Urinary bladder (tissue), 4 donors: Measurements from ENCODE around the gene LRRC57. TPM values are rescaled to one million over a fixed set of nuclear protein-coding genes. Genes with fewer than 3 reads are reported as not detected.
"Not testable (repeated sequence)": the region's sequence is repeated elsewhere in the genome, so short reads cannot be mapped to it uniquely, and the experiment has no call there.

Experiments used
- DNase-seq: peaks from one replicate; pipeline ENCODE4 v3.0.0-alpha.2; 2015; ENCODE audit errors: extremely low spot score
- H3K27ac ChIP-seq: one replicate; pipeline ENCODE4 v1.5.1; 2013; ENCODE audit warnings: low read depth, mild to moderate bottlenecking, moderate library complexity
- H3K36me3 ChIP-seq: one replicate; pipeline ENCODE4 v1.6.1; 2013; ENCODE audit warnings: mild to moderate bottlenecking, moderate library complexity; ENCODE audit not compliant: insufficient read depth
- H3K4me1 ChIP-seq: one replicate; pipeline ENCODE4 v1.6.1; 2013; ENCODE audit warnings: mild to moderate bottlenecking, moderate library complexity; ENCODE audit not compliant: insufficient read depth
- H3K4me3 ChIP-seq: one replicate; pipeline ENCODE4 v1.5.1; 2013; ENCODE audit warnings: low read depth, low read length
- WGBS: extraction: QIAGEN DNeasy Blood & Tissue Kit; methylation state at CpG from one replicate; pipeline ENCODE4 v1.1.7; 2013; 5-methylcytosine and 5-hydroxymethylcytosine counted together
- polyA plus RNA-seq: library from polyadenylated mRNA; stranded (reverse); fragments of 200-250 nt; gene quantifications from one replicate; pipeline ENCODE4 v1.2.3, GENCODE V29; 2013
- total RNA-seq: library from RNA; depleted of rRNA; stranded (reverse); fragments of >200 nt; gene quantifications from one replicate; pipeline ENCODE4 v1.2.3, GENCODE V29; 2014
- donor health status: healthy with polysubstance abuse.
- donor health status: healthy.

The LRRC57 gene
- total and polyA plus RNA-seq, 2 donors: 10.2 to 20.7 TPM

- DNase-seq: no peak
- 73% methylated on average over 1 of the region's 1 CpG for WGBS
- Histone ChIP-seq H3K4me3 (no peak overlapping the region), H3K27ac (no peak overlapping the region), H3K4me1 (no peaks in the 10 kb centered on the region), H3K36me3 (no peaks in the 10 kb centered on the region)
These were observed 28.2 kb upstream of the LRRC57 start for GRCh38 chr15:42576776-42577175.

- WGBS: 7% methylated on average over 16 of the region's 16 CpGs
- Histone ChIP-seq H3K4me1 (no peaks in the 10 kb centered on the region), H3K4me3 (peak overlapping the region; percentile 79), H3K36me3 (no peaks in the 10 kb centered on the region), H3K27ac (peak overlapping the region; percentile 87)
- DNase-seq: no peak
These were observed 27.5 kb upstream of the LRRC57 start for GRCh38 chr15:42576040-42576594.

- H3K4me3 ChIP-seq: peak within 1 kb of the TSS; percentile 79
- no peaks in the 10 kb centered on the region for H3K4me1 ChIP-seq
- H3K36me3 ChIP-seq: no peaks in the 10 kb centered on the region
- peak; percentile 94 for DNase-seq
- WGBS: under 1% methylated on average over 95 of the region's 95 CpGs
- H3K27ac ChIP-seq: peak within 1 kb of the TSS; percentile 87
These were observed 26.8 kb upstream of the LRRC57 start, which contains the start of gene STARD9 for GRCh38 chr15:42575188-42576039. STARD9 (plus strand) TSS chr15:42575606; CDS start chr15:42575716, 110 bp downstream.

GRCh38 chr15:42558739-42559138 lies 10.1 kb upstream of the LRRC57 start:
- Histone ChIP-seq H3K4me1 (no peaks in the 10 kb centered on the region), H3K4me3 (no peak overlapping the region), H3K27ac (no peak overlapping the region), H3K36me3 (peaks cover 2% of the 10 kb centered on the region)
- WGBS: 97% methylated on average over 3 of the region's 3 CpGs
- DNase-seq: no peak

- not testable (repeated sequence) for H3K4me1 ChIP-seq, H3K4me3 ChIP-seq, H3K27ac ChIP-seq, DNase-seq, H3K36me3 ChIP-seq
- WGBS: 97% methylated on average over 10 of the region's 12 CpGs
These were observed 8.1 kb upstream of the LRRC57 start for GRCh38 chr15:42556550-42557207.

GRCh38 chr15:42553554-42553953 lies 5.0 kb upstream of the LRRC57 start:
- peaks cover 2% of the 10 kb centered on the region for H3K36me3 ChIP-seq
- no peak overlapping the region for H3K27ac ChIP-seq
- no peak for DNase-seq
- WGBS: 86% methylated on average over 1 of the region's 1 CpG
- H3K4me1 ChIP-seq: peaks cover 2% of the 10 kb centered on the region
- no peak overlapping the region for H3K4me3 ChIP-seq

GRCh38 chr15:42549741-42550392 lies 1.3 kb upstream of the LRRC57 start:
- no peak for DNase-seq
- Histone ChIP-seq H3K27ac (no peak overlapping the region), H3K4me3 (peak overlapping the region; percentile 78), H3K36me3 (no peaks in the 10 kb centered on the region), H3K4me1 (peaks cover 2% of the 10 kb centered on the region)
- WGBS: 73% methylated on average over 12 of the region's 12 CpGs

GRCh38 chr15:42549032-42549491 lies 469 bp upstream of the LRRC57 start:
- peak overlapping the region; percentile 78 for H3K4me3 ChIP-seq
- DNase-seq: peak; percentile 39
- H3K27ac ChIP-seq: peak overlapping the region; percentile 82
- H3K36me3 ChIP-seq: peaks cover 5% of the 10 kb centered on the region
- H3K4me1 ChIP-seq: peaks cover 2% of the 10 kb centered on the region
- under 1% methylated on average over 15 of the region's 15 CpGs for WGBS

GRCh38 chr15:42547918-42548248 lies 710 bp downstream of the LRRC57 start:
- H3K4me1 ChIP-seq: peaks cover 2% of the 10 kb centered on the region
- 2% methylated on average over 9 of the region's 9 CpGs for WGBS
- H3K27ac ChIP-seq: peak overlapping the region; percentile 82
- DNase-seq: peak; percentile 2
- peak overlapping the region; percentile 78 for H3K4me3 ChIP-seq
- H3K36me3 ChIP-seq: peaks cover 5% of the 10 kb centered on the region

GRCh38 chr15:42544853-42545629 lies 3.6 kb downstream of the LRRC57 start:
- Histone ChIP-seq H3K36me3 (peaks cover 5% of the 10 kb centered on the region), H3K27ac (no peak overlapping the region), H3K4me3 (no peak overlapping the region), H3K4me1 (peaks cover 1% of the 10 kb centered on the region)
- no peak for DNase-seq
- 88% methylated on average over 4 of the region's 4 CpGs for WGBS

GRCh38 chr15:42533246-42533645 lies 15.3 kb downstream of the LRRC57 start:
- H3K4me3 ChIP-seq: no peak overlapping the region
- DNase-seq: no peak
- WGBS: 88% methylated on average over 1 of the region's 1 CpG
- no peaks in the 10 kb centered on the region for H3K36me3 ChIP-seq
- H3K4me1 ChIP-seq: no peaks in the 10 kb centered on the region
- no peak overlapping the region for H3K27ac ChIP-seq

- H3K4me1 ChIP-seq: no peaks in the 10 kb centered on the region
- no peak overlapping the region for H3K27ac ChIP-seq
- DNase-seq: no peak
- WGBS: 79% methylated on average over 3 of the region's 3 CpGs
- no peak overlapping the region for H3K4me3 ChIP-seq
- H3K36me3 ChIP-seq: peaks cover 4% of the 10 kb centered on the region
These were observed 19.6 kb downstream of the LRRC57 start for GRCh38 chr15:42528970-42529369.

GRCh38 chr15:42523331-42523730 lies 25.3 kb downstream of the LRRC57 start:
- peaks cover 4% of the 10 kb centered on the region for H3K36me3 ChIP-seq
- WGBS: 91% methylated on average over 2 of the region's 2 CpGs

More at GRCh38 chr15:42523331-42523730, 25.3 kb downstream of the LRRC57 start:
- H3K4me3 ChIP-seq: no peak overlapping the region
- no peak overlapping the region for H3K27ac ChIP-seq
- H3K4me1 ChIP-seq: no peaks in the 10 kb centered on the region
- no peak for DNase-seq
